Measurements from ENCODE around the gene OLFML2A.

Gene OLFML2A

DNA sequence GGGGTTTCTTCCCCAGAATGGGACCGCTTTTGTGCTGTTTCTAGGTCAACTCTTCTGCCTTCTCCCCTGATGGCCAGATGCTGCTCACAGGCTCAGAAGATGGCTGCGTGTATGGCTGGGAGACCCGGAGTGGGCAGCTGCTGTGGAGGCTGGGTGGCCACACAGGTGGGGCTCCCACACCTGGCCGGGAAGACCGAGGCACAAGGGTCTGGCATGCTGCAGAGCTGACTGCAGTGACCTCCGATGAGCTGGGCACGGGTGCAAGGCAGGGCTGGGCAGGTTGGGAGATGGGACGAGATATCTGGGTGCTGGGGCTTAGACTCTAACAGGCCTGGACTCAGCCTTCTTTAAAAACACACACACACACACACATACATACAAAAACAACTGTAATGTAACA, 77.2 kb downstream of the OLFML2A start:
- DNase-seq (ENCODE audit: low read depth): no peak

DNA sequence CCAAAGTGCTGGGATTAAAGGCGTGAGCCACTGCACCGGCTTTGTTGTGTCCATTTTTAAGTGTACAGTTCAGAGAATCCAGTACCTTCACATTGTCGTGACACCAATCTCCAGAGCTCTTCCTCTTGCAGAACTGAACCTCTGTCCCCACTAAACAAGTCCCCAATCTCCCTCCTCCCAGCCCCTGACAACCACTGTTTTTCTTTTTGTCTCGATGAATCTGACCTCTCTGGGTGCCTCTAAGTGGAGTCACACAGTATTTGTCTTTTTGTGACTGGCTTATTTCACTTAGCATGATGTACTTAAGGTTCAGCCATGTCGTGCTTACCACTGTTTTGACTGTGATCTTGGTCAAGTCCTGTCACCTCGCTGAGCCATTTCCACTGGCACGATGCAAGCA, 77.9 kb downstream of the OLFML2A start:
- DNase-seq (ENCODE audit: low read depth): no peak

DNA sequence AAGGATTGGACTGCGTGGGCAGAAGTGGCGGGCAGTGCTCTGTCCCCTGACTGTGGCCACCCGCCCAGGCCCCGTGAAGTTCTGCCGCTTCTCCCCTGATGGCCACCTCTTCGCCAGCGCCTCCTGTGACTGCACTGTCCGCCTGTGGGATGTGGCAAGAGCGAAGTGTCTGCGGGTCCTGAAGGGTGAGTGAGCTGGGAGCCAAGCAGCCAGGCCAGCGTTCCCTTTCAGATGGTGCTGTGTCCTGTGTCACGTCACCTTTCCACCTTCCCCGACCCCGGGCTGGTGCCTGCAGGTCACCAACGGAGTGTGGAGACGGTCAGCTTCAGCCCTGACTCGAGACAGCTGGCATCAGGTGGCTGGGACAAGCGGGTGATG, 78.6 kb downstream of the OLFML2A start:
- DNase-seq (ENCODE audit: low read depth): no peak

DNA sequence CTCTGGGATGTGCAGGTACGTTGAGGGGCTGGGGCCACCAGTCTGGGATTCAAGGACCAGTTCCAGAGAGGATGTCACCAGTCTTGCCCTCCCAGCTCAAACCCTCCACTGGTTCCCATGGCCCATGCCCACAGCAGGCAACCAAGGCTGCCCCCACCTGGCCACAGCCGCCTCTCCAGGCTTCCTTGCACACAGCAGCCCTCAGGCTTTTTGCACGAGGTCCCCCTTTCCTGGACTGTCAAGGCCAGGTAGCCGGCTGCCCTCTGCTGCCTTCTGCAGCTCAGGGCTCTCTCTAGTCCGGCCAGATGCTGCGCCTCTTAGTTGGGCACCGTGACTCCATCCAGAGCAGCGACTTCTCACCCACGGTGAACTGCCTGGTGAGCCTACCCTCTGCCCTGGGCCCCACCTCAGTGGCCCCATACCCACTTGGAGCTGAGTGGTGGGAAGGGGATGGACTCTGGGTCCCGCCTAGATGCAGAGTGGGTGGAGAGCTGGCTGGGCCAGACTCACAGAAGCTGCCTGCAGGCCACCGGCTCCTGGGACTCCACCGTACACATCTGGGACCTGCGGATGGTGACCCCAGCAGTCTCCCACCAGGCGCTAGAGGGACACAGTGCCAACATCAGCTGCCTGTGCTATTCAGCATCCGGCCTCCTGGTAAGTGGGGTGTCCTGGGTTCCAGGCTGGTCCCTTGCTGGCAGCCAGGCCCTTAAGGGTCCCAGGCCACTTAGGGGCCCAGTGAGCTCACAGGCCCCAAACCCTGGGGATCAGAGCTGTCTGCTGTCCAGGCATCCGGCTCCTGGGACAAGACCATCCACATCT, 79.2 kb downstream of the OLFML2A start:
- DNase-seq (ENCODE audit: low read depth): no peak

DNA sequence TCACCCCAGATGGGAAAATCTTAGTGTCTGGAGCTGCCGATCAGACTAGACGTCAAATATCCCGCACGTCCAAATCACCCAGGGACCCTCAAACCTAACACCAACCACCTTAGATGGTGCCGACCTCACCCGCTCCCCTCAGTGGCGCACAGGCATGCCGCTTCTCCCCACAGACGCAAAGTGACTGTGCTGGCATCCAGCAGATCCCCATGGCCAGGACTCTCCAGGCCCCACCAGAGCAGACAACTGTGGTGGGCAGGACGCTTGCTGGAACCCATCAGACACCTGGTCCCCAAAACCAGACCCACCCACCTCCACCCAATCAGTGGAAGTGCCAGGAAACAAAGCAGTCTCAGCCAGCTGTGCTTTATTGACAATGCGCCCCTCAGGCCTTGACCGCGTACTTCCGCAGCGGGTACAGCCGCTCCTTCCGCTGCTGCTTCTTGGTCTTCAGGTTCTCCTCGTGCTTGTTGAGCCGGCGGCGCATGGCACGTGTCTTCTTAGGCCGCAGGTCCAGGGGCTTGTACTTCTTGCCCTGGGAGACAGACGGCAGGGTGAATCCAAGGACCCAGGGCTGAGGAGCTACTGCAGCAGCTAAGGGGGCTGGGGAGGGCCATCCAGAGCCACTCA, 80.7 kb downstream of the OLFML2A start:
- no peak for DNase-seq (ENCODE audit: low read depth)

DNA sequence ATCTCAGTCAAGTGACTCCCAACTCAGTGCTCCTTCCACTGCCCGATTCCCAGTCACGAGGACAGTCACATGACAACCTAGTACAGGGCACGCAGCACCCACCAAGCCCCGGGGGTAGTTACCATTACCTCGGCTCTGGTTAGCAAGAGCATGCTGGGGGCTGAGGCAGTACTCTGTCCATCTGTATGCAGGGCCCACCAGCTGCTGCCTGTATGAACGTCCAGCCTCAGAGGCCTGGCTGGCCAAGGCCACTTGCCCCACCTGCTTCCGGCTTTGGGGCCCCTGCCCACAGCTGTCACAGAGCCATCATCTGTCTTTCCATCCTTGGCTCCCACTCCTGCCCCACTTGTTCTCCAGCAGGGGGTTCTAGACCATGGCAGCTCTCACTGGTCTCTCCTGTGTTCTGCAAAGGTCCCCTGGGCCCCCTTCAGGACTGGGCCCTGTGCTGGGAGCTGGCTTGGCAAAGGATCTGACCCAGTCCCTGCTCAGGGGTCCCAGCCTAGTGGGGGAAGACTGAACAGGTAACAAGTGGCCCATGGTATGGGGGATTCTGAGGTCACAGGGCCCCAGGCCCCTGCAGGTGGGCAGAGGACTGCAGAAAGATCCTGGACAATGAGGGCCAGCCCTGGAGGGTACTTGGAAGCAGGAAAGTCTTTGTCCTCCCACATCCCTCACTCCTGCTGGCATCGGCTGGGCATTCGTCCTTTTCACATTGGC, 81.6 kb downstream of the OLFML2A start:
- no peak for DNase-seq (ENCODE audit: low read depth)

DNA sequence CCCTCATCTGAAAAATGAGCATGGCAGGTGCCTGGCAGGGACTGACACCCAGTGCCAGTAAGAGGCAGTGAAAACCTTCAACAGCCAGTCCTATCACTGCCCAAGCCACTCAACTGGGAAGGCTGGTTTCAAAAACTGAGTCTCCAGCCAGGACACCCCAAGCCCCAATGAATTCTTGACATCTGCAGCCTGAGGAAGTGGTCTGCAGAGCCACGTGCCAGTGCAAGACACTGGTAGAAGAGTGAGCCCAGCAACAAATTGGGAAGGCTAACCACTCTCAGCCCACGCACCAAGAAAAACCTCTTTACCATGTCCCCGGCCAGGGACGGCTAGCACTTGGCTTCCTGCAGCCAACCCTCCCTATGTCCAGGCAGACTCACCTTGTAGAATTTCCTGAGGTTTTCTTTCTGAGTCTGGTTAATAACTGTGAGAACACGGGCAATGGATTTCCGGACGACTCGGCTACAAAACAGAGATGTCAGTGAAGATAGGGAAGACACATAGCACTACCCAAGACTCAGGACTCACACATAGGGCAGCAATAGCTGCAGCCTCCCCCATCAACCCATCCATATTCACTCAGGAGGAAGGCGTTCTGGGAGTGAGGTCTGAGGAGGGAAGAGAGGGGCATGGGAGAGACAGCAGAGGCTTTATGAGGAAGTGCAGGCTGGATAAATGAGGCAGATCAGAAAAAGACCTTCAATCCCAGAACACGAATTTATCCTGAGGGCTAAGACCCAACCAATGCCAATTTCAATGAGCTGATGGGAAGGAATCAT, 83.1 kb downstream of the OLFML2A start:
- no peak for DNase-seq (ENCODE audit: low read depth)

DNA sequence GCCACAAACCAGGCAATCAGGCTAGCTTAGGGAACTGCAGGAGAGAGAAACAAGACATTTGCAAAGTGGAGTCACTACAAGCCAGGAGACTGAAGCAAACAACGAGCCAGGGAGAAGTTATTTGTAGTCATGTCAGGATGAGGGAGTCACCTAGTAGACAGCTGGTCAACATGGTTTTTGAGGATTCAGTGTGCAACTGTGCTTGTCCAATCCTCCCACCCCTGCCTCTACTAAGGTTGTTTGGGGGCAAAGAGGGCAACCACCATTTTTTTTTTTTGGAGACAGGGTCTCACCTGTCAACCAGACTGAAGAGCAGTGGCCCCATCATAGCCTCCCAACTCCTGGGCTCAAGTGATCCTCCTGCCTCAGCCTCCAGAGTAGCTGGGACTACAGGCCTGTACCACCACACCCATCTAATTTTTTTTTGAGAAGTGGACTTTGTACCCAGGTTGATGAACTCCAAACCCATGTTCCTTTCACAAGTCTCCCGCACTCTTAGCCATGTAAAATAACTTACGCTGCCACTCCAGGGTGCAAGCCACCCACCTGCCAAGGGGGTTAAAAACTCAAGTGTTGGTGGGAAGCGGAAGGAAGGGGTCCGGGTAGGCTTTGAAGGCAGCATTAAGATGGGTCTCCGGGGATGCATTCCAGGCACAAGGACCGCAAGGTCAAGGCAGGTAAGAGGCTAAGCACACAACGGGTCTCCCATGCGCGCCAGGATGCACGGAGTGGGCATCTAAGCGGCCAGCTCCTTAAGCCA, 83.8 kb downstream of the OLFML2A start:
- DNase-seq (ENCODE audit: low read depth): no peak

DNA sequence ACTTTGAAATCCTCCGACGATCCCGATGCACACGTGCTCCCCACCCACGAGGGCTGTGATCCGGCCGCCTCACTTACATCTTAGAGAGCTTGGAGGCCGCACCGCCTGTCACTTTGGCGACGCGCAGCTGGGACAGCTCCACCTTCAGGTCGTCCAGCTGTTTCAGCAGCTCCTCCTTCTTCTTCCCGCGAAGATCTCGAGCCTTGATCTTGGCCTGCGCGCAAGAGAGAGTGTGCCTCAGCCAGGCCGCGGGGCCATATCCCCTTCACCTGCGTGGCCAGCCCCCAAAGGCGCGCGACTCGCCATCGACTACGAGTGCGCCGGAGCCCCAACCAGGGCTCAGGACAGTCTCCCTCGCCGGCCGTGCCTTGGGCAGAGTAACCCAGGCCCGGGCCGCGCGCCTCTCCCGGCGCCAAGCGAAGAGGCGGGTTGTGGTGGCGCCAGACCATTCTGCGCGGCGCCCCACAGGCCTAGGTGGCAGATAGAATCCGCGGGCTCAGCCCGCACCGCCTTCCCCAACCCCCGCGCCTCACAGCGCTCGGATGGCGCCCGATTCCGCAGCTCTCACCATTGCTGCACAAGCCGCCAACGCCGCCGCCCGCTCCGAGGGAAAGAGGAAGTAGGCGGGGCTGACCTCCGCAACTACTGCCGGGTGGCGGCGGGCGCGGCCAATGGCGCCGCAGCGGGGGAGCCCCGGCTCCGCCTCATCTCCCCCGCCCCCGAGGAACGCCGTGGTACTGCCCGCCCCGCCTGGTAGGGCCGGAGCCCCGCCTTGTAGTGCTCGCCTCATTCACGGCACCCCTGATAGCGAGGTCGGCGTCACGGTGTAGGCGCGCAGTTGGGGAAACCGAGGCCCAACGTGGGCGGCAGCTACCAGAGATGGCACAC, 84.7 kb downstream of the OLFML2A start, which contains the start of the genes ARPC5L and RPL35:
ARPC5L (plus strand) TSS at position 789 of the 888 bp plus-strand sequence. CDS start 7,161 bp downstream, outside the sequence.
RPL35 (minus strand) TSS at position 616 of the 888 bp plus-strand sequence; CDS start at position 571, 45 bp downstream.
- peak; percentile 94 for DNase-seq (ENCODE audit: low read depth)

DNA sequence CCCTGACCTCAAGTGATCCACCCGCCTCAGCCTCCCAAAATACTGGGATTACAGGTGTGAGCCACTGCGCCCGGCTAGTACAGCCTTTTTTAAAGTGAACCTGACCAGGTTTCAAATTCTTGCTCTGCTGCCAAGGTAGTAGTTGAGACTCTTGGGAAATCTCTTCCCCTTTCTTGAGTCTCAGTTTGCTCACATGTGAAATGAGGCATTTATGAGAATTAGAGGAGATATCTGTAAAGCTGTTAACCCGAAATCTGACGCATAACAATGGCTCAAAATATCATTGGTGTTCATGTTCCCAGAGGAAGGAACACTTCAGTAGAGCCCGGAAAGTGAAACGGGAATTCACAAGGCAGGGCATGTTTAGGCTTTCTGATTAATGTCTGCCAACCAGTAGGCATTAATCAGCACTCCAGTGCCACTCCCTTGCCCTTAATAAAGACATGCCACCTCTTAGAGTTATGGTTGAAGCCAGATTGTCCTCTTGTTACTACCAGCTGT, 86.5 kb downstream of the OLFML2A start:
- no peak for DNase-seq (ENCODE audit: low read depth)

All from activated T-cell treated with anti-CD3 and anti-CD28 coated beads for 1 hour (primary cell).